Stomach (tissue), 9 donors: ENCODE results near the gene TREX2. TPM values are rescaled to one million over a fixed set of nuclear protein-coding genes. Genes with fewer than 3 reads are reported as not detected.
A peak's percentile ranks its signal among the peaks of the same experiment; 100 is the strongest.

Experiments used
- DNase-seq, 2 donors: peaks; one replicate each; pipeline versions ENCODE4 v3.0.0 to v3.0.0-alpha.2; 2013 to 2019
- H3K27ac ChIP-seq, 5 donors: fragments of 200-600 bp in 4 of 5; sonication (generic) in 4 of 5; one replicate each; pipeline ENCODE4 v1.5.1; 2013 to 2019; ENCODE audit warnings: mild to moderate bottlenecking in 1 of 5, moderate library complexity in 1 of 5
- H3K27me3 ChIP-seq, 3 donors: fragments of 200-600 bp; sonication (generic); one replicate each; pipeline ENCODE4 v1.5.1; 2017 to 2019; ENCODE audit warnings: mixed run types in 1 of 3
- H3K36me3 ChIP-seq, 4 donors: fragments of 200-600 bp; sonication (generic); 1 replicate in 3 of 4; 2 replicates in 1 of 4; pipeline ENCODE4 v1.5.1; 2016 to 2019
- H3K4me1 ChIP-seq, 4 donors: fragments of 200-600 bp; sonication (generic); one replicate each; pipeline ENCODE4 v1.5.1; 2016 to 2019
- H3K4me3 ChIP-seq, 4 donors: fragments of 200-600 bp; sonication (generic) in 3 of 4; one replicate each; pipeline ENCODE4 v1.5.1; 2016 to 2019; ENCODE audit warnings: mild to moderate bottlenecking in 1 of 4
- H3K9me3 ChIP-seq, 4 donors: fragments of 200-600 bp; sonication (generic); one replicate each; pipeline ENCODE4 v1.5.1; 2016 to 2019
- EP300 ChIP-seq: sonication (generic); formaldehyde crosslinking; IDR thresholded peaks from one replicate; pipeline ENCODE4 v1.6.1; 2017; ENCODE audit warnings: antibody characterized with exemption
- POLR2A ChIP-seq, 4 donors: fragments of 450-650 bp; IDR thresholded peaks; one replicate each; pipeline ENCODE4 v1.6.1; 2016; ENCODE audit warnings: antibody characterized with exemption in 4 of 4, control low read depth in 2 of 4, mild to moderate bottlenecking in 1 of 4, moderate library complexity in 1 of 4
- POLR2AphosphoS5 ChIP-seq, 3 donors: sonication (generic); formaldehyde crosslinking; IDR thresholded peaks; one replicate each; pipeline ENCODE4 v1.6.1; 2016; ENCODE audit warnings: antibody characterized with exemption in 3 of 3
- WGBS, 5 donors: extraction: QIAGEN DNeasy Blood & Tissue Kit in 3 of 5; methylation state at CpG; one replicate each; pipeline versions ENCODE4 v1.1.5 to v1.1.7; 2013 to 2018; 5-methylcytosine and 5-hydroxymethylcytosine counted together
- intact Hi-C: fragments of 100-400 bp; cut with DNase I; formaldehyde crosslinking; loops from one replicate; pipeline ENCODE4 v1.15.1; 2023; ENCODE audit warnings: low total_unique reads
- polyA plus RNA-seq, 3 donors: library from polyadenylated mRNA; stranded (reverse); fragments of 200-250 nt; gene quantifications; one replicate each; pipeline ENCODE4 v1.2.3, GENCODE V29; 2013
- total RNA-seq, 5 donors: library from RNA; depleted of rRNA; stranded (reverse); fragments of >200 nt; gene quantifications; one replicate each; pipeline versions ENCODE4 v1.1.0 to v1.2.3, GENCODE V29; 2014 to 2016
- TF ChIP-seq, protein P1 (sequence below), 7 experiments: fragments of 450-650 bp in 4 of 7; fragments of 200-600 bp in 3 of 7; sonication (generic) in 3 of 7; IDR thresholded peaks; one replicate each; pipeline ENCODE4 v1.5.1; 2016 to 2019; ENCODE audit warnings: antibody characterized with exemption in 7 of 7, control low read depth in 2 of 7, mild to moderate bottlenecking in 1 of 7
- donor health status: healthy with polysubstance abuse.
- donor health status: Bipolar disorder and iron deficiency.
- donor health status: healthy.

The TREX2 gene
- total and polyA plus RNA-seq, 8 donors = 0.62 to 13.3 (median 2.2) TPM; not detected in 3

DNA sequence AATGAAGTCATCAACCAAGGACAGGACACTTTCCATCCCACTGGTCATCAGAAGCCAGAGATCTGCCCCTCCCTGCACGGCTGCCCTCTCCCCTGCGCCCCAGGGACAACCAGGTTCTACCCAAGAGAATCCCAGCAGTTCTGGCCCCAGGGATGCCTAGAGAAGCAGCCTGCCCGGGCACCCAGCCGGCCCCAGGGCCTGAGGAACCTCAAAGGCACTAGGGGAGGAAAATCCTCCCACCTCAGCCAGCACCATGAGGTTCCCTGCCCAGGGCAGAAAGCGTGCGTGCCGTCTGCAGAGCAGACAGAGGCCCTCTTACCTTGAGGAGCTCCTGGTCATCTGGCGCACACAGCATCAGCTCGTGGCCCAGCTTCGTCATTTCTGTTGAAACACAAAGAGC lies 16.4 kb upstream of the TREX2 start:
- DNase-seq = no peak
- TF ChIP-seq POLR2AphosphoS5 (IDR thresholded peaks at IDR 0.05) (no peak), EP300 (no peak), POLR2A (IDR thresholded peaks at IDR 0.05) (no peak)
- TF ChIP-seq, protein P1, sequence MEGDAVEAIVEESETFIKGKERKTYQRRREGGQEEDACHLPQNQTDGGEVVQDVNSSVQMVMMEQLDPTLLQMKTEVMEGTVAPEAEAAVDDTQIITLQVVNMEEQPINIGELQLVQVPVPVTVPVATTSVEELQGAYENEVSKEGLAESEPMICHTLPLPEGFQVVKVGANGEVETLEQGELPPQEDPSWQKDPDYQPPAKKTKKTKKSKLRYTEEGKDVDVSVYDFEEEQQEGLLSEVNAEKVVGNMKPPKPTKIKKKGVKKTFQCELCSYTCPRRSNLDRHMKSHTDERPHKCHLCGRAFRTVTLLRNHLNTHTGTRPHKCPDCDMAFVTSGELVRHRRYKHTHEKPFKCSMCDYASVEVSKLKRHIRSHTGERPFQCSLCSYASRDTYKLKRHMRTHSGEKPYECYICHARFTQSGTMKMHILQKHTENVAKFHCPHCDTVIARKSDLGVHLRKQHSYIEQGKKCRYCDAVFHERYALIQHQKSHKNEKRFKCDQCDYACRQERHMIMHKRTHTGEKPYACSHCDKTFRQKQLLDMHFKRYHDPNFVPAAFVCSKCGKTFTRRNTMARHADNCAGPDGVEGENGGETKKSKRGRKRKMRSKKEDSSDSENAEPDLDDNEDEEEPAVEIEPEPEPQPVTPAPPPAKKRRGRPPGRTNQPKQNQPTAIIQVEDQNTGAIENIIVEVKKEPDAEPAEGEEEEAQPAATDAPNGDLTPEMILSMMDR (IDR thresholded peaks at IDR 0.05) = no peak
- Histone ChIP-seq H3K27me3 (peaks cover 0 to 9% (median 0%) of the 10 kb centered on the region in 3 donors), H3K27ac (no peak overlapping the region), H3K9me3 (peaks cover 0 to 4% (median 0%) of the 10 kb centered on the region in 4 donors), H3K4me1 (no peaks in the 10 kb centered on the region), H3K36me3 (peaks cover 0 to 45% (median 24%) of the 10 kb centered on the region in 4 donors), H3K4me3 (no peak overlapping the region)
- WGBS, 5 donors = 83 to 100% (median 93%) methylated on average over 2 to 10 of the region's 10 CpGs
- intact Hi-C loops = no loop called here

GRCh38 chrX:153460826-153461225 lies 15.0 kb upstream of the TREX2 start:
- intact Hi-C loops = no loop called here
- Histone ChIP-seq H3K4me3 (no peak overlapping the region), H3K9me3 (peaks cover 0 to 4% (median 0%) of the 10 kb centered on the region in 4 donors), H3K27me3 (peaks cover 0 to 14% (median 0%) of the 10 kb centered on the region in 3 donors), H3K4me1 (no peaks in the 10 kb centered on the region), H3K36me3 (peaks cover 4 to 57% (median 33%) of the 10 kb centered on the region in 4 donors), H3K27ac (no peak overlapping the region)
- peak; percentile 50 to 73 for DNase-seq
- WGBS, 5 donors = 35 to 49% (median 43%) methylated on average over 4 to 7 of the region's 7 CpGs
- TF ChIP-seq EP300 = no peak
- TF ChIP-seq, protein P1 (IDR thresholded peaks at IDR 0.05) = peak in 4 of 7 experiments; percentile 17 to 48 (median 32)
- no peak for TF ChIP-seq POLR2A (IDR thresholded peaks at IDR 0.05)

DNA sequence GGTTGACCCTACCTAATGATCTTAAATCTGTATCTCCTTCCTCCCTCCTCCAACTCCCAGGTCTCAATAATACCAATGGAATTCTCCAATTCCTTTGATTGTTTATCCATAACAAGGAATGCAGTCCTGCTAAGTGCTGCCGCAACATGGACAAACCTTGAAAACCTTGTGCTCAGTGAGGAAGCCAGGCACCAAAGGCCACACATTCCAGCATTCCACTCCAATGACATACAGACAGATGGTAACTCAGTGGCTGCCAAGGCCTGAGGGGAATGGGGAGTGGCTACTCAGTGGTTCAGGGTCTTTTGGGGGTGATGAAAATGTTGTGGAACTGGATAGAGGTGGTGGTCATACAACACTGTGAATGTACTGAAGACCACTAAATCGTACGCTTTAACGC lies 14.1 kb upstream of the TREX2 start:
- no peaks in the 10 kb centered on the region for H3K4me1 ChIP-seq
- no peak overlapping the region for H3K27ac ChIP-seq
- intact Hi-C loops = no loop called here
- H3K27me3 ChIP-seq = peaks cover 0 to 14% (median 0%) of the 10 kb centered on the region in 3 donors
- 90 to 94% (median 92%) methylated on average over 4 of the region's 4 CpGs for WGBS, 5 donors
- no peak for TF ChIP-seq EP300
- TF ChIP-seq POLR2AphosphoS5 (IDR thresholded peaks at IDR 0.05) = no peak
- TF ChIP-seq, protein P1 (IDR thresholded peaks at IDR 0.05) = no peak
- TF ChIP-seq POLR2A (IDR thresholded peaks at IDR 0.05) = no peak
- H3K4me3 ChIP-seq = no peak overlapping the region
- no peak for DNase-seq
- peaks cover 0 to 4% (median 0%) of the 10 kb centered on the region in 4 donors for H3K9me3 ChIP-seq
- H3K36me3 ChIP-seq = peaks cover 4 to 65% (median 42%) of the 10 kb centered on the region in 4 donors

DNA sequence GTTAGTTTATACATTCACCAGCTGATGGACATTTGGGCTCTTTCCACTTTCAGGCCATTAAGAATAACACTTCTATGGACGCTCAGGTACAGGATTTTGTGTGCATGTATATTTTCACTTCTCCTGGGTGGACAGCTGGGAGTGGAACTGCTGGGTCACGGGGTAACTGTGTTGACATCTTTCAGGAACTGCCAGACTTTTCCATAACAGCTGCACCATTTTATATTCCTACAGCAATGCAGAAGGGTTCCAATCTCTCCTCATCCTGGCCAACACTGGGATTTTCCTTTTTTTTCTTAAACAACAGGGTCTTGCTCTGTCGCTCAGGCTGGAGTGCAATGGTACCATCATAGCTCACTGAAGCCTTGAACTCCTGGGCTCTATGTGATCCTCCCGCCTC lies 12.6 kb upstream of the TREX2 start:
- TF ChIP-seq POLR2AphosphoS5 (IDR thresholded peaks at IDR 0.05) (no peak), POLR2A (IDR thresholded peaks at IDR 0.05) (no peak), EP300 (no peak)
- TF ChIP-seq, protein P1 (IDR thresholded peaks at IDR 0.05) = no peak
- Histone ChIP-seq H3K4me1 (no peaks in the 10 kb centered on the region), H3K9me3 (peaks cover 0 to 4% (median 0%) of the 10 kb centered on the region in 4 donors), H3K4me3 (no peak overlapping the region), H3K27me3 (peaks cover 0 to 14% (median 0%) of the 10 kb centered on the region in 3 donors), H3K27ac (no peak overlapping the region), H3K36me3 (peaks cover 4 to 64% (median 52%) of the 10 kb centered on the region in 4 donors)
- intact Hi-C loops = no loop called here
- WGBS, 5 donors = 77 to 92% (median 83%) methylated on average over 3 to 4 of the region's 4 CpGs
- no peak for DNase-seq
